BJ (cell line): Measurements from ENCODE around the gene GLI3. TPM values are rescaled to one million over a fixed set of nuclear protein-coding genes. Genes with fewer than 3 reads are reported as not detected.

Experiments used
- CTCF ChIA-PET: fragments of 350-600 bp; formaldehyde crosslinking; extraction: SDS; loops from one replicate; lab custom pipeline; 2021; ENCODE audit warnings: antibody characterized with exemption, inconsistent platforms; lab: Yijun Ruan, JAX
- POLR2A ChIA-PET: fragments of 300-600 bp; sonication (Branson Sonifier 250); formaldehyde crosslinking; extraction: SDS; loops from one replicate; lab custom pipeline; 2021; ENCODE audit warnings: antibody characterized with exemption; lab: Charles Lee
- DNase-seq: peaks from one replicate; pipeline ENCODE4 v3.0.0-alpha.2; 2011; ENCODE audit warnings: low read depth
- H3K27me3 ChIP-seq: 2 replicates; pipeline ENCODE4 v1.6.0; 2011; ENCODE audit warnings: low read length; ENCODE audit not compliant: control insufficient read depth, insufficient read depth
- H3K36me3 ChIP-seq: 2 replicates; pipeline ENCODE4 v1.5.1; 2011; ENCODE audit warnings: low read length; ENCODE audit not compliant: control insufficient read depth, insufficient read depth
- H3K4me3 ChIP-seq: 2 replicates; pipeline ENCODE4 v1.5.1; 2011; ENCODE audit warnings: low read depth, mild to moderate bottlenecking, control low read depth, low read length
- CTCF ChIP-seq: IDR thresholded peaks from 2 replicates; pipeline ENCODE4 v1.5.1; 2011; ENCODE audit warnings: low read depth, mild to moderate bottlenecking, control low read depth, inconsistent platforms, low read length, moderate library complexity; ENCODE audit not compliant: insufficient read depth
- polyA plus RNA-seq: library from polyadenylated mRNA; depleted of rRNA; stranded (reverse); fragments of >200 nt; gene quantifications from 2 replicates; pipeline ENCODE4 v1.2.3, GENCODE V29; 2011

Gene GLI3
- polyA plus RNA-seq, 1 experiment = 5.1 TPM

GRCh38 chr7:42103456-42103855, 133.6 kb downstream of the GLI3 start:
- no peak for TF ChIP-seq CTCF
- Histone ChIP-seq H3K4me3 (no peak overlapping the region), H3K27me3 (no peaks in the 10 kb centered on the region), H3K36me3 (no peaks in the 10 kb centered on the region)
- no peak for DNase-seq
- POLR2A ChIA-PET = no interaction called here
- CTCF ChIA-PET = interaction anchor here (0.6 to 1.2 kb wide), 2 partner anchors 11 to 83 kb away, joined by 3 to 4 read pairs; no protein-coding TSS in a partner anchor

- Histone ChIP-seq H3K36me3 (no peaks in the 10 kb centered on the region), H3K4me3 (no peak overlapping the region), H3K27me3 (no peaks in the 10 kb centered on the region)
- ChIA-PET POLR2A (no interaction called here), CTCF (interaction anchor here (0.6 to 1.2 kb wide), 2 partner anchors 12 to 83 kb away, joined by 3 to 4 read pairs; no protein-coding TSS in a partner anchor)
- DNase-seq = no peak
- TF ChIP-seq CTCF = no peak
These were observed 134.0 kb downstream of the GLI3 start for GRCh38 chr7:42103020-42103419.

- Histone ChIP-seq H3K27me3 (no peaks in the 10 kb centered on the region), H3K36me3 (no peaks in the 10 kb centered on the region), H3K4me3 (no peak overlapping the region)
- POLR2A ChIA-PET = no interaction called here
- CTCF ChIA-PET = interaction anchor here (1.2 kb wide), 1 partner anchor 82 kb away, joined by 4 read pairs; no protein-coding TSS in a partner anchor
- TF ChIP-seq CTCF = no peak
- no peak for DNase-seq
These were observed 134.7 kb downstream of the GLI3 start for GRCh38 chr7:42102301-42102700.

GRCh38 chr7:42100156-42100508, 136.9 kb downstream of the GLI3 start:
- DNase-seq = no peak

More at GRCh38 chr7:42100156-42100508, 136.9 kb downstream of the GLI3 start:
- POLR2A ChIA-PET = no interaction called here
- no peak for TF ChIP-seq CTCF
- CTCF ChIA-PET = interaction anchor here (1.3 kb wide), 1 partner anchor 15 kb away, joined by 3 read pairs; no protein-coding TSS in a partner anchor
- Histone ChIP-seq H3K4me3 (no peak overlapping the region), H3K27me3 (no peaks in the 10 kb centered on the region), H3K36me3 (no peaks in the 10 kb centered on the region)
